Skeletal muscle tissue (tissue), 4 donors: ENCODE measurements around the gene BDNF. TPM values are rescaled to one million over a fixed set of nuclear protein-coding genes. Genes with fewer than 3 reads are reported as not detected.
A peak's percentile ranks its signal among the peaks of the same experiment; 100 is the strongest.
"Not testable (repeated sequence)": the region's sequence is repeated elsewhere in the genome, so short reads cannot be mapped to it uniquely, and the experiment has no call there.

ENCODE experiments used
- H3K27ac ChIP-seq: one replicate; pipeline ENCODE4 v1.7.0; 2013; ENCODE audit warnings: mild to moderate bottlenecking, low read depth, low read length, inconsistent platforms
- H3K27me3 ChIP-seq, 3 donors: one replicate each; pipeline ENCODE4 v1.7.0; 2013; ENCODE audit warnings: low read length in 3 of 3; ENCODE audit not compliant: control insufficient read depth in 3 of 3, insufficient read depth in 3 of 3
- H3K36me3 ChIP-seq, 3 donors: one replicate each; pipeline ENCODE4 v1.7.0; 2013; ENCODE audit warnings: low read length in 3 of 3; ENCODE audit not compliant: control insufficient read depth in 3 of 3, insufficient read depth in 3 of 3
- H3K4me1 ChIP-seq, 3 donors: one replicate each; pipeline ENCODE4 v1.7.0; 2013; ENCODE audit warnings: low read length in 3 of 3, mild to moderate bottlenecking in 3 of 3; ENCODE audit not compliant: control insufficient read depth in 3 of 3, insufficient read depth in 3 of 3
- H3K4me3 ChIP-seq, 3 donors: one replicate each; pipeline ENCODE4 v1.7.0; 2013; ENCODE audit warnings: low read length in 3 of 3
- H3K9ac ChIP-seq, 3 donors: one replicate each; pipeline ENCODE4 v1.7.0; 2013; ENCODE audit warnings: low read length in 3 of 3, mild to moderate bottlenecking in 3 of 3, moderate library complexity in 2 of 3, low read depth in 1 of 3
- H3K9me3 ChIP-seq, 3 donors: one replicate each; pipeline ENCODE4 v1.7.0; 2013; ENCODE audit warnings: low read length in 3 of 3; ENCODE audit not compliant: control insufficient read depth in 3 of 3
- total RNA-seq: library from RNA; depleted of rRNA; stranded (reverse); fragments of >200 nt; gene quantifications from one replicate; pipeline ENCODE4 v1.2.3, GENCODE V29; 2014
- donor health status: Osteomylitis.

The BDNF gene
- total RNA-seq, 1 donor from 2014 or later, result 1.0 TPM

DNA sequence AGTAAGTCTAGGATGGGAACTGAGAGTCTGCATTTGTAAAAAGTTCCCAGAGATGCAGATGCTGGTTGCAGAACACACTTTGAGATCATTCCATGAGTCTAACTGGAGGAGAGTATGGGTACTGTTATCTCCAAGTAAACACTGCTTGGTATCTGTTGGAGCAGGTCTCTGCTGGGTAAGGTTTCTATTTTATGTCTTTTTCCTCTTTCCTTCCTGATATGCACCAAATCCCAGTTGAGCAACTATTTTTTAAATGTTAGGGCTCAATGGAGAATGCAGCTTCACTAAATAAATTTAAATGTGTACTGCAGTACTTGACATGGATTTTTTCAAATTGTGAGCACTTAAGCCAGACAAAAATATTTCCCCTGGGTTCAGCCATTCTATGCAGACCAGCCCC lies 48.5 kb downstream of the BDNF start:
- no peak overlapping the region for H3K9ac ChIP-seq
- no peak overlapping the region for H3K27ac ChIP-seq
- H3K36me3 ChIP-seq, result no peaks in the 10 kb centered on the region
- no peak overlapping the region for H3K4me3 ChIP-seq
- H3K4me1 ChIP-seq, result peaks cover 0 to 18% (median 11%) of the 10 kb centered on the region in 3 donors
- H3K9me3 ChIP-seq, result no peaks in the 10 kb centered on the region
- H3K27me3 ChIP-seq, result no peaks in the 10 kb centered on the region

DNA sequence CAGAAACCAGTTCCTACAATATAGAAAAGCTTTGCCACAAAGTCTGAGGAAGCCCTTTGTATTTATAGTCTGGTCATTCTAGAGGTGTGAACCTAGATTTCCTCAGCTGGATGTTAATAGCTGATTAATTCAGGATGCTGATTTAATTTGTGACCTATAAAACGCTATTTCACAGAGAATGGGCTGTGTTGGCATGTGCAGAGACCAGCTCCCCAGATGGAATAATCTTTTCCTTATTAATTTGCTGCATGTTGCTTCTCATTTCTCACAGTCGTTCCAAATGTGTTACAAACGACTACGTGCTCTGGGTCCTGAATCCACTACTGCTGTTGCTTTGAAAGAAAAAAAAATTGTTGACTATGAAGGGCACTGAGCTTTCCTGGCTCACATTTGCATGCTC lies 49.3 kb downstream of the BDNF start:
- Histone ChIP-seq H3K4me1 (peaks cover 7 to 25% (median 18%) of the 10 kb centered on the region in 3 donors), H3K9me3 (no peaks in the 10 kb centered on the region), H3K9ac (no peak overlapping the region), H3K4me3 (no peak overlapping the region), H3K27ac (no peak overlapping the region), H3K36me3 (no peaks in the 10 kb centered on the region), H3K27me3 (no peaks in the 10 kb centered on the region)

DNA sequence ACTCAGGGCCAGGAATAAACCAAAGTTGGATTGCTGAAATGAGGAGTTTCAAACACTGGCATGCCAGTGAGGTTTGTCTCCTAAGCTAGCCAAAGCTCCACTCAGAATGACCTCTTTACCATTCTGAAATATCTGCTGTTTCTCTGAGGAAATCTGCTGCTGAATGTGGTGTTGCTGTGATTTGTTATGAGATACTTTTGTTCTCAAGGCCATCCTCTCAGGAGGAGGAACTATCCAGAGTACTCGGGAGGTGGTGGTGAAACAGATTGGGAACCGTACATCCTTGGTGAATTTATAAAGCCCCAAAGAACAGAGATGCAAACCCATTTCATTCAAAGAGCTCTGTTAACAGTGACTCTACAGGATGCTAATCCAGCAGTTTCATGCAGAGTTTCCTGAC lies 50.5 kb downstream of the BDNF start:
- no peak overlapping the region for H3K9ac ChIP-seq
- H3K9me3 ChIP-seq, result no peaks in the 10 kb centered on the region
- no peak overlapping the region for H3K4me3 ChIP-seq
- H3K27ac ChIP-seq, result no peak overlapping the region
- H3K36me3 ChIP-seq, result no peaks in the 10 kb centered on the region
- H3K27me3 ChIP-seq, result no peaks in the 10 kb centered on the region
- H3K4me1 ChIP-seq, result peaks cover 13 to 34% (median 23%) of the 10 kb centered on the region in 3 donors

GRCh38 chr11:27648840-27649239 lies 51.4 kb downstream of the BDNF start:
- H3K27ac ChIP-seq, result no peak overlapping the region
- H3K4me3 ChIP-seq, result no peak overlapping the region
- no peaks in the 10 kb centered on the region for H3K36me3 ChIP-seq
- no peaks in the 10 kb centered on the region for H3K27me3 ChIP-seq
- no peaks in the 10 kb centered on the region for H3K9me3 ChIP-seq
- H3K4me1 ChIP-seq, result peaks cover 13 to 34% (median 23%) of the 10 kb centered on the region in 3 donors
- H3K9ac ChIP-seq, result no peak overlapping the region

DNA sequence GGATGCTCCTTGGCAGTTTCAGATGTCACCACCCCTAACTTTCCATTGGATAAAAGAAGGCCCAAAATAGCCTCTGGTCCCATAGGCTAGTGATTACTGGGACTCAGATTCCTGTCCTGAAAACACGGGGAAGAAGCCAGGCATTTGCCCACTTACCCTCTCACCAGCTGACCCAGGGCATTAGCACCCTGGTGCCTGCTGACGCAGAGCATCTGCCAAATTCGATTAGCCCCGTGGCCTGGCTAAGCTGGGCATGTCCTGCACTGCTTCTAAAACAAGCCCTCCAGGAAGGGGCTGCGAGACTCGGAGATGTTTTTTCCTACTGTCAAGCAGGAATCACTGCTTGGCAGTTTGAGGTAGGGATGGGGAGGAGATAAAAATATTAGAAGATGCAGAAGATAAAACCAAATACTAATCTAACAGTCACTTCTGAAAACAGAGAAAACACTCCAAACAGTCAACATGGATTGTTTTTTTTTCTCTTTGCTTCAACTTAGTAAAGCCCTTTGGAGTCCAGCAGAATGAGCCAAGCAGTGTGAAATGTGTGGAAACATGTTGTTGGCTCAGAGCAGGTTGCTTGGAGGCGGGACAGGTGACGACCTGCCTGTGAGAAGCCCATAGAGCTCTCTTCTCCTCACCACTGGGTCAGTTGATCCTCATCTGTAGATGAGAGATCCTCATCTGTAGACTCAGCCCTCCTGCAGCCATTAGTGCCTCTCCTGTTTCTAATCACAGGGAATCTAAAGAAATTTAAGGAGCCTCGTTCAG lies 54.0 kb downstream of the BDNF start:
- Histone ChIP-seq H3K27ac (peak overlapping the region; percentile 81), H3K27me3 (no peaks in the 10 kb centered on the region), H3K9ac (peak overlapping the region in 2 of 3 donors; percentile 12 to 58), H3K4me3 (peak overlapping the region in 2 of 3 donors; percentile 38 to 57), H3K9me3 (no peaks in the 10 kb centered on the region), H3K36me3 (no peaks in the 10 kb centered on the region), H3K4me1 (peaks cover 15 to 34% (median 28%) of the 10 kb centered on the region in 3 donors)

DNA sequence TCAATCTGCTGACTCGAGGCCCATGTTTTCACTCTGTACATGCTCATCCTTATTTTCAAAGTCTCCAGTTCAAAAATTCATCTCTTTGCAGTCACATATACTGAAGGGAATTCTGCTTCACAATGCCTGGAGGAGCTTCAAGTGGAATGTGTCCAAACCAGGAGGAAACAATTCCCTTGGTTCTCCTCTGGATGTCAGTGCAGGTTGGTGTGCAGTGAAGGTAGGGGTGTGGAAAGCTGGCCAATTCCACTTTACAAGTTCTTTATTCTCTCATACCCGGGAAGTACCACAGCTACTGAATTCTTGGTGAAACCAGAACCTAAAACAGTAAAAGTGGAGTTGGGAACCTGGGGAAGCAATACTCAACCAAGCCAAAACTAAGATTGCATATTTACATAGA lies 57.3 kb downstream of the BDNF start:
- H3K36me3 ChIP-seq, result no peaks in the 10 kb centered on the region
- no peak overlapping the region for H3K27ac ChIP-seq
- H3K4me3 ChIP-seq, result no peak overlapping the region
- H3K27me3 ChIP-seq, result no peaks in the 10 kb centered on the region
- H3K4me1 ChIP-seq, result peaks cover 18 to 28% (median 23%) of the 10 kb centered on the region in 3 donors
- H3K9ac ChIP-seq, result no peak overlapping the region
- H3K9me3 ChIP-seq, result no peaks in the 10 kb centered on the region

DNA sequence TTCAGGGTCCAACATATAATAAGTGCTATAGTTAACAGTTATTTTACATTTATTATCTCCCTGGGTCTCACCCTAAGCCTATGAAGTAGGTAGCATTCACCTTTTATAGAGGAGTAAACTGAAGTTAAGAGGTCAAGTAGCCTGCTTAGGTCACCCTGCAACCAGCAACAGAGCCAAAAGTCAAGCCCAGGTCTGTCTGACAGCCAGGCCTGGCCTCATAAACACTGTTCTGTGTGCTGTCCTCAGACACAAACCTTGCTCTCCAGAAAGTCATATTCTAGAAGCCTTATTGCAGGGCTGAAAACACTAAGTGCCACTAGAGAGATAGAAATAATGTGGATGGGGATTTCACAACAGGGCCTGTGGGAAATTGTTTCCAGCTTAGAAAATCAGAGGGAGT lies 59.3 kb downstream of the BDNF start:
- Histone ChIP-seq H3K4me1 (peaks cover 11 to 15% (median 13%) of the 10 kb centered on the region in 3 donors), H3K9me3 (no peaks in the 10 kb centered on the region), H3K27ac (no peak overlapping the region)

DNA sequence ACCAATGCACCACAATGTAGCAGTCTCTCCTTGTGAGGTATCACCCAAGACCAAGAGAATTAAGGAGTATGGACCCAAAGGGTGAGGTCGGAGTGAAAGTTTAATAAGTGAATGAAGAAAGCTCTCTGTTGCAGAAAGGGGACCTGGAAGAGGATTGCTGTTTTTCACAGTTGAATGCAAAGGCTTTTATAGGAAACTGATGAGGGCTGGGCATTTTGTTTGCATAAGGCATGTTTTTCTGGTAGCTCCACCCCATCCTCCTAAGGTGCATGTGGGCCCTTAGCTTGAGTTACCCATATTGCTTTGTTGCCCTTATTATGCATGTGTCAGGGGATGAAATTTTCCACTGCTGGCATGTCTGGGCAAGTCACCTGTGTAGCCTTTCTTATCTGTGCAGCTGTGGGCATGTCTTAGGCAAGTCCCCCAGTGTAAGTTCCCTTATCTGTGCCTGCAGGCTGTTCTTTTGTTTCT lies 64.7 kb downstream of the BDNF start:
- Histone ChIP-seq H3K9me3 (no peaks in the 10 kb centered on the region), H3K4me3 (no peak overlapping the region), H3K36me3 (no peaks in the 10 kb centered on the region), H3K27ac (no peak overlapping the region), H3K4me1 (peaks cover 0 to 3% (median 0%) of the 10 kb centered on the region in 3 donors), H3K27me3 (no peaks in the 10 kb centered on the region), H3K9ac (no peak overlapping the region)

More for the DNA sequence above, 59.3 kb downstream of the BDNF start:
- Histone ChIP-seq H3K4me3 (no peak overlapping the region), H3K27me3 (no peaks in the 10 kb centered on the region), H3K9ac (peak overlapping the region in 1 of 3 donors; percentile 19), H3K36me3 (no peaks in the 10 kb centered on the region)

DNA sequence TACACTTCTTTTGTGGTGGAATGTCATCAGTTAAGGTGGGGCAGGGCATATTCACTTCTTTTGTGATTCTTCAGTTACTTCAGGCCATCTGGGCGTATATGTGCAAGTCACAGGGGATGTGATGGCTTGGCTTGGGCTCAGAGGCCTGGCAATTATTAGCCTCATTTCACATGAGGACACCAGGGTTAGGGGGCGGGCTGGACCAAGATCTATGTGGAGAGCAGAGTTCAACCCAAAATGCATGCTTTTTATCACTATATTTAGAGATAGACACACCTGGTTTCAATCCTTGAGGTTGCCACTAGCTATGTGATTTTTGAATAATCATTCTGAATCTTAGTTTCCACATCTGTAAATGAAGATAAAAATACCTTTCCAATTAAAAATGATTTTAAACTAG lies 65.5 kb downstream of the BDNF start:
- H3K9me3 ChIP-seq, H3K9ac ChIP-seq, H3K27me3 ChIP-seq, H3K4me3 ChIP-seq, H3K36me3 ChIP-seq, H3K4me1 ChIP-seq, H3K27ac ChIP-seq: not testable (repeated sequence)

GRCh38 chr11:27634282-27634681 lies 66.0 kb downstream of the BDNF start:
- not testable (repeated sequence) for H3K9ac ChIP-seq, H3K27me3 ChIP-seq, H3K27ac ChIP-seq, H3K4me3 ChIP-seq, H3K4me1 ChIP-seq, H3K36me3 ChIP-seq, H3K9me3 ChIP-seq
